ENCODE results near the gene LAMC1. TPM values are rescaled to one million over a fixed set of nuclear protein-coding genes. Genes with fewer than 3 reads are reported as not detected.

LAMC1 gene
- total and polyA plus RNA-seq, 3 donors from 2014 or later, result 64.5 to 112 (median 106) TPM

- H3K4me3 ChIP-seq, result no peak overlapping the region
- DNase-seq, result no peak
- H3K4me1 ChIP-seq, result no peaks in the 10 kb centered on the region
- no peaks in the 10 kb centered on the region for H3K9me3 ChIP-seq
- H3K36me3 ChIP-seq (ENCODE audit: low read depth, missing control alignments), result no peaks in the 10 kb centered on the region
- TF ChIP-seq, protein P1, sequence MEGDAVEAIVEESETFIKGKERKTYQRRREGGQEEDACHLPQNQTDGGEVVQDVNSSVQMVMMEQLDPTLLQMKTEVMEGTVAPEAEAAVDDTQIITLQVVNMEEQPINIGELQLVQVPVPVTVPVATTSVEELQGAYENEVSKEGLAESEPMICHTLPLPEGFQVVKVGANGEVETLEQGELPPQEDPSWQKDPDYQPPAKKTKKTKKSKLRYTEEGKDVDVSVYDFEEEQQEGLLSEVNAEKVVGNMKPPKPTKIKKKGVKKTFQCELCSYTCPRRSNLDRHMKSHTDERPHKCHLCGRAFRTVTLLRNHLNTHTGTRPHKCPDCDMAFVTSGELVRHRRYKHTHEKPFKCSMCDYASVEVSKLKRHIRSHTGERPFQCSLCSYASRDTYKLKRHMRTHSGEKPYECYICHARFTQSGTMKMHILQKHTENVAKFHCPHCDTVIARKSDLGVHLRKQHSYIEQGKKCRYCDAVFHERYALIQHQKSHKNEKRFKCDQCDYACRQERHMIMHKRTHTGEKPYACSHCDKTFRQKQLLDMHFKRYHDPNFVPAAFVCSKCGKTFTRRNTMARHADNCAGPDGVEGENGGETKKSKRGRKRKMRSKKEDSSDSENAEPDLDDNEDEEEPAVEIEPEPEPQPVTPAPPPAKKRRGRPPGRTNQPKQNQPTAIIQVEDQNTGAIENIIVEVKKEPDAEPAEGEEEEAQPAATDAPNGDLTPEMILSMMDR (IDR thresholded peaks at IDR 0.05), result no peak
- no peak for TF ChIP-seq POLR2A (IDR thresholded peaks at IDR 0.05)
- H3K27me3 ChIP-seq, result no peaks in the 10 kb centered on the region
- intact Hi-C loops (cut with DNase I; ENCODE audit: low total_unique reads), result no loop called here
- WGBS, 2 donors, result 93 to 96% methylated on average over 7 of the region's 7 CpGs
- H3K27ac ChIP-seq, result no peak overlapping the region
Observed at GRCh38 chr1:182984138-182984537, 39.1 kb upstream of the LAMC1 start.

DNA sequence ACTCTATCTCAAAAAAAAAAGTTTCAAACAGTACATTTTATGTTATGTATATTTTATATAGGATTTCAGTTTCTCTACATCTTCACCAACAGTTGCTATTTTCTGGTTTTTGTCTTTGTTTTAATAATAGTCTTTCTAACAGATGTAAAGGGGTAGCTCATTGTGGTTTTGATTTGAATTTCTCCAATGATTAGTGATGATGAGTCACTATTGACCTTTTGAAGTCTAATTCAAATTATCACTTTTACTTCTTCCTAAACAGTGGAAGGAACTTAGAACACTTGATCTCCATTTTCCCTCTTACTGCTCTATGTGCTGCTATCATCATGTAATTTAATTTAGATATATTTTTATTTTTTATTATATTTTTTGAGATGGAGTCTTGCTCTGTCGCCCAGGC lies 38.6 kb upstream of the LAMC1 start:
- TF ChIP-seq, protein P1 (IDR thresholded peaks at IDR 0.05), result no peak
- no peak for TF ChIP-seq POLR2A (IDR thresholded peaks at IDR 0.05)
- WGBS, 2 donors, result 83 to 95% methylated on average over 1 of the region's 1 CpG

DNA sequence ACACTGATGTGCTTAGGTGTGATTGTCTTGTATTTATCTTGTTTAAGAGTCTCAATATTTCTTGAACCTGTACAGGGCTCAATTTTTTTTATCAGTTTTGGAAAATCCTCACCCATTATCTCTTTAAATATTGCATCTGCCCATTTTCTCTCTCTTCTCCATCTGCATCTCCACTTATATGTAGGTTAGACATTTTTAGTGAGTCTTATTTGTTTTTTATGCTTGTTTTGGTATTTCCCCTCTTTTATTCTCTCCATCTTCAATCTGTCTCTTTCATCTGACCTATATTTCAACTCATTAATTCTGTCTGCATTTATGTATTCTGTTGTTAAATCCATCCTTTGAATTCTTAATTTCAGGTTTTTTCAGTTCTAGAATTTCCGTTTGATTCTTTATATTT lies 37.3 kb upstream of the LAMC1 start:
- DNase-seq, result no peak
- Histone ChIP-seq H3K27ac (no peak overlapping the region), H3K9me3 (no peaks in the 10 kb centered on the region), H3K4me3 (no peak overlapping the region), H3K4me1 (no peaks in the 10 kb centered on the region), H3K27me3 (no peaks in the 10 kb centered on the region), H3K36me3 (ENCODE audit: low read depth, missing control alignments) (no peaks in the 10 kb centered on the region)
- intact Hi-C loops (cut with DNase I; ENCODE audit: low total_unique reads), result no loop called here
- no peak for TF ChIP-seq POLR2A (IDR thresholded peaks at IDR 0.05)
- TF ChIP-seq, protein P1 (IDR thresholded peaks at IDR 0.05), result no peak
- 83 to 85% methylated on average over 1 of the region's 1 CpG for WGBS, 2 donors

More for the DNA sequence above, 38.6 kb upstream of the LAMC1 start:
- H3K27me3 ChIP-seq, result no peaks in the 10 kb centered on the region
- intact Hi-C loops (cut with DNase I; ENCODE audit: low total_unique reads), result no loop called here
- no peak for DNase-seq
- H3K4me3 ChIP-seq, result no peak overlapping the region
- H3K4me1 ChIP-seq, result no peaks in the 10 kb centered on the region
- H3K27ac ChIP-seq, result no peak overlapping the region
- H3K9me3 ChIP-seq, result no peaks in the 10 kb centered on the region
- H3K36me3 ChIP-seq (ENCODE audit: low read depth, missing control alignments), result no peaks in the 10 kb centered on the region

DNA sequence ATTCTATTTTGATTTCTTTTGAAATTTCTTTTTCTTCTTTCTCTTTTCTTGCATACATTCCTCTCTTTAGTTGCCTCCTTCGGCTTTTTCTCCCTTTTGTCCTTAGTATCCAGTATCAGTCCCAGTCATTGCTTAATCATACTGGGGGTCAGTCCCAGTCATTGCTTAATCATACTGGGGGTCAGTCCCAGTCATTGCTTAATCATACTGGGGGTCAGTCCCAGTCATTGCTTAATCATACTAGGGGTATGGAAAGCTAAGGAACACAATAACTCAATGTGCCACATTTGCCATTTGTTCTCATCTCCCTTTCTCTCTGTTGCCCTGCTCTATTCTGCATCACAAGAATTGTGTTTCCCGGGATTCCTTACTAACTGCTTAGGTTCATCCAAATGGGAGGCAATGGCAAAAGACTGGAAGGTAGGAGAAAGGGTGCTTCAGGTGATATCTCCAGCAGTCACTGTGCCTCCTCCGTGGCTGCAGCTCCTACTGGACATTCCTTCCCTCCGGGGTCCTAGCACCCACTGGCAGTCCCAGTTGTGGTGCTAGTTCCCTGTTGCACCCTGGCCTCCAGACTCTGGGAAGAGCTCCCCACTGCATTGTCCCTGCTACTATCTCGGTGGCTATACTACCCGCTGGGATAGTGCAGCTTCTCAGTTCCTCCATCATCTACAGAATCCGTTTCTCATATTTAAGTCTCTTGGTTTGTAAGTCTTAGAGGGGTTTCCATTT lies 32.6 kb upstream of the LAMC1 start:
- H3K36me3 ChIP-seq (ENCODE audit: low read depth, missing control alignments), result no peaks in the 10 kb centered on the region
- intact Hi-C loops (cut with DNase I; ENCODE audit: low total_unique reads), result no loop called here
- H3K27me3 ChIP-seq, result no peaks in the 10 kb centered on the region
- H3K27ac ChIP-seq, result no peak overlapping the region
- DNase-seq, result no peak
- no peaks in the 10 kb centered on the region for H3K4me1 ChIP-seq
- TF ChIP-seq, protein P1 (IDR thresholded peaks at IDR 0.05), result no peak
- no peak for TF ChIP-seq POLR2A (IDR thresholded peaks at IDR 0.05)
- 81 to 89% methylated on average over 7 of the region's 7 CpGs for WGBS, 2 donors
- H3K9me3 ChIP-seq, result no peaks in the 10 kb centered on the region
- no peak overlapping the region for H3K4me3 ChIP-seq

GRCh38 chr1:182993746-182994145 lies 29.5 kb upstream of the LAMC1 start:
- no peaks in the 10 kb centered on the region for H3K4me1 ChIP-seq
- no peaks in the 10 kb centered on the region for H3K9me3 ChIP-seq
- H3K27me3 ChIP-seq, result no peaks in the 10 kb centered on the region
- H3K36me3 ChIP-seq (ENCODE audit: low read depth, missing control alignments), result no peaks in the 10 kb centered on the region
- no peak overlapping the region for H3K4me3 ChIP-seq
- intact Hi-C loops (cut with DNase I; ENCODE audit: low total_unique reads), result no loop called here
- DNase-seq, result no peak
- TF ChIP-seq, protein P1 (IDR thresholded peaks at IDR 0.05), result no peak
- TF ChIP-seq POLR2A (IDR thresholded peaks at IDR 0.05), result no peak
- H3K27ac ChIP-seq, result no peak overlapping the region
